ENCODE measurements around the gene WDR18.
A peak's percentile ranks its signal among the peaks of the same experiment; 100 is the strongest.
"Not testable (repeated sequence)": the region's sequence is repeated elsewhere in the genome, so short reads cannot be mapped to it uniquely, and the experiment has no call there.

The WDR18 gene

DNA sequence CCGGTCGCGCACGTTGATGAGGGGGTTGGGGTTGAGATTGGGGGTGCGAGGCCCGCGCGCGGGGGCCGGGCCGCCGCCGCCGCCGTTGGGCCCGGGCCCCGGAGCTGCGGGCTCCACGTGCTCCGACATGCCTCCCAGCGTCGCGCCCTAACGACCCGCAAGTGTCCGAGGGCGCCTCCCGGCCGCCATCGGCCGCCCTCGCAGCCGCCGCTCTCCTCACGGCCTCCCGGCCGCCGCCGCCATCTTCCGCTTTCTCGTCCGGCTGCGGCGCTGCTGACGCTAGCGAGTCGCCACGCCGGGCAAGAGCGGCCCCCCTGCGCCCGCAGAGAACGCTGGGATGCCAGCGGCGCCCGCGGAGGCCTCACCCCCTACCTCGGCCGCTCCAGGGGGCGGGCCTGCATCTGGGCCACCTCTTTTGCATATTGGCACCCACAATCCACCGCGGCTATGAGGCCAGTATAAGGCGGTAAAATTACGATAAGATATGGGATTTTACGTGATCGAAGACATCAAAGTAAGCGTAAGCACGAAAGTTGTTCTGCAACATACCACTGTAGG is 36.8 kb downstream of the WDR18 start, which contains the start of gene TMEM259:
TSS of gene TMEM259 (minus strand) at position 256 of the 558 bp plus-strand sequence. CDS start at position 129, 127 bp downstream.
- DNase-seq = peak; percentile 97

DNA sequence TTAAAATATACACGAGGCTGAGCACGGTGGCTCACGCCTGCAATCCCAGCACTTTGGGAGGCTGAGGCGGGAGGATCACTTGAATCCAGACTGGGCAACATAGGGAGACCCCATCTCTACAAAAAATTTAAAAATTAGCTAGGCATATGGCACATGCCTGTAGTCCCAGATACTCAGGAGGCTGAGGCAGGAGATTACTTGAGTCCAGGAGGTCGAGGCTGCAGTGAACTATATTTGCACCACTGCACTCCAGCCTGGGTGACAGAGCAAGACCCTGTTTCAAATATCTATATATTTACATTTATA is 39.7 kb downstream of the WDR18 start:
- DNase-seq = not testable (repeated sequence)

DNA sequence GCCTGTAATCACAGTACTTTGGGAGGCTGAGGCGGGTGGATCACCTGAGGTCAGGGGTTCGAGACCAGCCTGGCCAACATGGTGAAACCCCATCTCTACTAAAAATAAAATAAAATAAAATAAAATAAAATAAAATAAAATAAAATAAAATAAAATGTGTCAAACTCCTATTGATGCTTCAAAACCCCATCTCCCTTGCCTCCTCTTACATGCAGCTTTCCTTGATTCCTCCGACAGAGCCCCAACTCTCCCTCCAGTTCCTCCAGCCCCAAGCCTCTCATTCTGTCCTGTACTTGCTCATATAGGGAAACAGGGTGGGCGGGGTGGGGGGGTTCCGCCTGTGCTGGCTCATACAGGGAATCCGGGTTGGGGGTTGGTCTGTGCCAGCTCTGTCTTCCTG is 40.9 kb downstream of the WDR18 start:
- DNase-seq = not testable (repeated sequence)

DNA sequence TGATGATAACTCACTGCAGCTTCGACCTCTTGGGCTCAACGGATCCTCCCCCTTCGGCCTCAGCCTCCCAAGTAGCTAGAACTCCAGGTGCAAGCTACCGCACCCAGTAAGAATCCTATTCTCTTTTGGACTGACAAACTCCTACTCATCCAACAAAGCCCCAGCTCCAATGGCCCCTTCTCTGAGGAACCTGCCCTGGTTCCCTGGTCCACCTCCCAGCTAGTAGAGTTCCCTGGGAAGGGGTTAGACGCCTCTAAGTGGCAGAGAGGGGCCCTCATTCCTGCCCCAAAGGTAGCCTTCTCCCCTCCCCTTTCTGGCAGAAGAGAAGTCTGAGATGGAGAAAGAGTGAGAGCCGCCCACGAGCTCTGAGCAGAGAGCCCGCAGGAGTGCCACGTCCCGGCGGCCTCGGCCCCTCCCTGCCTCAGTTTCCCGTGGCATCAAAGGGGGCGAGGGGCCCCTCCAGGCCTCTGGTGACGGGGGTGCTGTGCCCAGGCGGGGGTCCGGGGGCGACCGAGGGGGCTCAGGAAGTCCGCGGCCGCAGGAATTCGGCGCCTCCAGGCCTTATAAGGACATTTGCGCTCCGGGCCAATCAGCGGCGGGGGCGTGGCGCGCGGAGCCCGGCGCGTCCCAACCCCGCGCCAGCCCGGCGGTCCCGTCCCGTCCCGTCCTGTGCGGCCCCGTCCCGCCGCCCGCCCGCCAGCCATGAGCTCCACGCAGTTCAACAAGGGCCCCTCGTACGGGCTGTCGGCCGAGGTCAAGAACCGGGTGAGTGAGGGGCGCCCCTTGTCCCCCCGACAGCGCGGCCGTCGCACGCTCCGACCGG is 42.0 kb downstream of the WDR18 start, which contains the start of gene CNN2:
TSS of gene CNN2 (plus strand) at position 649 of the 823 bp plus-strand sequence. CDS start at position 703, 54 bp downstream.
- peak; percentile 55 for DNase-seq

DNA sequence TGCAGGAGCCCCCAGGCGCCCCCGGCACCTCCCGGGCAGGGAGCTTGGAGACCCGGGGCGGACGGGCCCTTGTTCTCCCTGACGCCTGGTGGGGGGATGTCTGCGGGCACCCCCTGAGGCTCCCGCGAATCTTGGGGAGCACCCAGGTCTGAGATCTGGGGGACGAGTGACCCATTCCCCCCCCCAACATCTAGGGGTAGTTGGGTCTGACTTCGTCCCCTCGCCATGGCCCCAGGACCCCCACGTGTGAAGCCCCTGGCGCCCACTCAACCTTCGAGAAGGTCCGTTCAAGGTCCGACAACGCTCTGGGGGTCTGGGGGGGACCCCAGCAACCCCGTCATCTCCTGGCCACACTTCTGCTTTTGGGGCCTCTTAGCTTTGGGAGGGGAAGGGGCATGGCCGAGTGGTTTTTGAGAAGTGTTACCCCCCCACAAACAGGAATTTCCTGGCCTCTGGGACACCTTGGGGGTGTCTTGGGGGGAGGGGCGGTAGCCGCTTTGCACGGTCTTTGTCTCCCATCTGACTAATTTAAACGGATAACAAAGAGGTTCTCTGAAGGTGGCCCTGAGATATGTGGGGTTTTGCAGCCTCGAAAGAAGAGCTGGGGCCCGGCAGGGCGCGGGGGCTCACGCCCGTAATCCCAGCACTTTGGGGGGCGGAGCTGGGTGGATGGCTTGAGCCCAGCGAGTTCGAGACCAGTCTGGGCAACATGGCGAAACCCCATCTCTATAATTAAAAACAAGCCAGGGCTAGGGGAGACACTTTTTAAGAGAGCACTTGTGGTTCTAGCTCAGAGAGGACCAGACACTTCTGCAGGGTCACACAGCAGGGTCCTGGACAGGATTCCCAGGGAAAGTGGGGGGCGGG is 42.9 kb downstream of the WDR18 start:
- no peak for DNase-seq

DNA sequence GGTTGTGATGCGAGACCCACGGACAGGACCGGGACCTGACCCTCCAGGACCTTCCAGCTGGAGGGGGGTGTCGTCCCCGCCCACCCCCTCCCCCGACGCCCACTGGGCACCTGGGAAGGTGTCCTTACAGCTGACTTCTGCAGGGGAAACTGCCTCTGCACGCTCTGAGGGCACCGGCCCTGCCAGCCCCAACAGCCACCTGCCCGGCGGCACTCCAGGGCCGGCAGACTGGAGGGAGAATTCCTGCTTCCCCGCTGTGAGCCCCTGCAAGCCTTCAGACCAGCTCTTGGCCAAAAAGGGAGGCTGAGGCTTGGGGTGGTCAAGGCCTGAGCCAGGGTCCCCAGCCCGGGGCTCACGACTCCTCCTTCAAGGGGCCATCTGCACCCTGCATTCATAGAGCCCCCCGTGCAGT is 43.5 kb downstream of the WDR18 start:
- DNase-seq = no peak

DNA sequence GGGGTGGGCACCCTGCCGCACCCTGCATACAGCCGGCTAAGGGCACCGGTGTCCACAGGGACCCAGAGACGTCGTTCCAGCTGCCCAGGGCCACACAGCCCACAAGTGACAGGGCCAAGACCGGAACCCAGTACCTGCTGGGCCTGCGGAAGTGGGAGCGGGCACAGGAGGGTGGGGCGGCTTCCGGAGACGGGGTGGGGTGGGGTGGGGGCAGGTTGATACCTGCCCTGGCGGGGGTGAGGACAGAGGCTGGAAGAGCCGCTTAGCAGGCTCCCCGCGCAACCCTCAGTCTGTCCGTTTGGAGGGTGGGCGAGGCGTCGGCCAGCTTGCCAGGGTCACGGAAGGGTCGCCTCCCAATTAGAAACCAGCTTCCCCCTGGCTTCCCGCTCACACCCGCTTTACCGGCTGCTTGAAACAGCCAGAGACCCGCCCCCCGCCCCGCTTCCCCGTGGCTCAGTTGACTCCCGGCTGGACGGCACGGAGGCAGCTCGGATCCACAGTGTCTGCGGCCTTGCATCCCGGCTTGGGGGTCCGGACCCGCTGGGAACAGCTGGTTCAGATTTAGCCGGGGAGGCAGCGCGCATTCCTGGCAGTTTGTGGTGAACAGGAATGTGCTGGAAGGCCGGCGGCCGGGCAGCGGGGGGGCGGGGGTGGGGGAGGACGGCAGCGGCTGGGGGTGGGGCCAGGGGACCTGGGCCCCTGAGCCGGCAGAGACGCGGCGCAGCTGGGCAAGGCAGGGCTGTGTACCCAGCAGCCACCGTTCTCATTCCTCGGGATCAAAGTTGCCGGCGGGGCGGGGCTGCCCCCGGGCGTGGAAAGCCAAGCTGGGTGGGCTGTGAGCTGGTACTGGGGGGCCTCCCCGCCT is 44.1 kb downstream of the WDR18 start:
- DNase-seq = peak; percentile 56

DNA sequence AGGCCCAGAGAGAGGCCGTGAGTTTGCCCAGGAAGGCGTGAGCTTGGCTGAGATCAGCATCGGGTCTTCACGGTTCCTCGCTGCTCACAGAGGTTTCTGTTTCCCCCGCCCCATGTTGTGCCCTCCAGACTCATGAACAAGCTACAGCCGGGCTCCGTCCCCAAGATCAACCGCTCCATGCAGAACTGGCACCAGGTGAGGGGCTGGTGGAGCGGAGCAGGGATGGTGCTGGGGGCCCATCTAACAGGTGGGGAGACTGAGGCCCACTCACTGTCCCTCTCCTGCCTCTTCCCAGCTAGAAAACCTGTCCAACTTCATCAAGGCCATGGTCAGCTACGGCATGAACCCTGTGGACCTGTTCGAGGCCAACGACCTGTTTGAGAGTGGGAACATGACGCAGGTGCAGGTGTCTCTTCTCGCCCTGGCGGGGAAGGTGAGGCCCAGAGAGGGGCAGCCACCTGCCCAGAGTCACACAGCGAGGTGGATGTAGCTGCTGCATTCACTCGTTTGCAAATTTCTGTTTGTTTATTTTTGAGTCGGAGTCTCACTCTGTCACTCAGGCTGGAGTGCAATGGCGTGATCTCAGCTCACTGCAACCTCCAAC is 48.2 kb downstream of the WDR18 start:
- DNase-seq = no peak

DNA sequence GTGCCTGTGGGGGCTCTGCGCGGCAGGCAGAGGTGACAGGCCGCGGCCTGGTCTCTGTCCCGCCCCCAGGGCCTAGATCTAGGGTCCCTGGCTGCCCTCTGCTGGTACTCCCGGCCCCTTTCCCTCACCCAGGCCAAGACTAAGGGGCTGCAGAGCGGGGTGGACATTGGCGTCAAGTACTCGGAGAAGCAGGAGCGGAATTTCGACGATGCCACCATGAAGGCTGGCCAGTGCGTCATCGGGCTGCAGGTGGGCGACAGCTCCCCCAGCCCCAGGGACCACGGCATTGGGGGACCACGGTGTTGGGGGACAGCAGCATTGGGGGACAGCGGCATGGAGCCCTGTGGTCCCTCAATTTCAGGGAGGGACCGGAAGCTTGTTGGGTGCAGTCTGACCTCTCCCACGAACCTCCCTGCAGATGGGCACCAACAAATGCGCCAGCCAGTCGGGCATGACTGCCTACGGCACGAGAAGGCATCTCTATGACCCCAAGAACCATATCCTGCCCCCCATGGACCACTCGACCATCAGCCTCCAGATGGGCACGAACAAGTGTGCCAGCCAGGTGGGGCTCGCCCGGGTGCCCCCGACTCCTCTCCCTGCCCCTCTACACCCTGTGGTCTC is 52.0 kb downstream of the WDR18 start:
- no peak for DNase-seq

DNA sequence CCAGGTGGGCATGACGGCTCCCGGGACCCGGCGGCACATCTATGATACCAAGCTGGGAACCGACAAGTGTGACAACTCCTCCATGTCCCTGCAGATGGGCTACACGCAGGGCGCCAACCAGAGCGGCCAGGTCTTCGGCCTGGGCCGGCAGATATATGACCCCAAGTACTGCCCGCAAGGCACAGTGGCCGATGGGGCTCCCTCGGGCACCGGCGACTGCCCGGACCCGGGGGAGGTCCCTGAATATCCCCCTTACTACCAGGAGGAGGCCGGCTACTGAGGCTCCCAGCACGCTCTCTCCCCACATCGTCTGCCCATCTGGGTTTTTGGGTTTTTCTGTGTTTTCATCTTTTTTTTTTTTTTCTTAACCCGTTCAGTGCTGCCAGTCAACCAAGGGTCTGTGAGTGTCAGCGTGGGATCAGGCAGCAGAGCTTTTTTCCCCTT is 53.5 kb downstream of the WDR18 start:
- DNase-seq = no peak

DNA sequence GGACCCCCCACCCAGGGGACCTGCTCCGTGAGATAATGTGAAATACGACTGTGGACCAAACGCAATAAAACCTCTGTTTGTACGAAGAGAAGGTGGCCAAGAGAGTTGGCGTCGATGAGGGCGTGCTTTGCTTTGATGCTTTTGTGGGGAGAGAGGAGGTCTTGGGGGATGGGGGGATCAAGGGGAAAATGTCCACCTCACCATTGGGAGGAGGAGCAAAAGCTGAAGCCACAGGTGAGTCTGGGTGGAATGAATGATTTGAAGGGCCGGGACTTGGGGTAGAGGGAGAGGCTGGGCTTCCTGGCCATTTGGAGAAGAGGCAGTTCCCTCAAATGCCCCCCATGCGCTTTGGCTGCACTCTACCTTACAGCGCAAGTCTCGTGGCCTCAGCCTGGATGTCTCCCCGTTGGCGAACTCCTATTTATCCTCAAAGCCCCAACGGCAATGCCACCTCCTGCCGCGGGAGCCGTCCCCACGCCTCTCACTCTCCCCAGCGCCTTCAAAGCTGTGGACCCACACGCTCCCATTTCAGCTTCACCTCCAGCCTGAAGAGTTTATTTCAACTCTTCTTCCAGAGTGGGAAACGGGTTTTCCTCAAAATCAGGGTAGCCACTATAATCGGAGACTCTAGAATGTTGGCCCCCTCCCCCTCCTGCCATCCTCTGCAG is 55.0 kb downstream of the WDR18 start:
- no peak for DNase-seq

DNA sequence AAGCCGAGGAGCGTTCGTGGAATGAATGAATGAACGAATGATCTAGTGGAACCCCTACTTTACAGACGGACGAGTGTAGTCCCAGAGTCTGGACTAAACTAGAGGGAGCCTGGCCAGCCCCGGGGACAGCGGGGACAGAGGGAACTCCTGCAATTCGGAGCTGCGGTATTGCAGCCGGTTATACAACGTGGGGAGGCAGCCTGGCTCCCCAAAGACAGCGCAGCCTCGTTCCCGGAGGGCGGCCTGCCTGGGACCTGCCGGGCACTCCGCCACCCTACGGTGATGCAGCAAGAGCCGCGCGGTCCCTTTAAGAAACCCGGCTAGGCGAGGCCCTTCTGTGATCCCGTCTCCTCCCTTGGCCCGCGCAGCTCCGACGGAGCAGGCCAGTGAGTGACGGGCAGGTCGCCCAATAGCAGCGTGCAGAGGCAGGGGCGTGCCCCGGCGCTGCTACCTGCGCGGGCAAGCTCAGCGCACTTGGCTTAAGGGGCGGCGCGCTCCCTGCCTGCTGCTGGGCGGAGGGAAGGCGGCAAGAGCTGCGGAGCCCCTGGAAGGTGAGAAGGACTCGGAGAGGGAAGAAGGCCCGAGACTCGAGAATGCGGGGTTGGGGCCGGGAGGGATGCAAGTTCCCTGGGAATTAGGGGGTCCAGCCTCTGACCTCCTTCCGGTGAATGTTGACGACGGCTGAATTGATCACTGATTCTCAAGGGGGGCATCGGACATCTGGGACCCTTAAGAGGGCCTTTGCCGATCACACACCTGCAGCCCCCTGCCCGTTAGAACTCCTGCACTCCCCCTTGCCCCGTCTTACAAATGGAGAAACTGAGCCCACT is 55.7 kb downstream of the WDR18 start, which contains the start of gene ABCA7:
TSS of gene ABCA7 (plus strand) at position 462 of the 830 bp plus-strand sequence. CDS start 1,255 bp downstream, outside the sequence.
- DNase-seq = peak; percentile 99

DNA sequence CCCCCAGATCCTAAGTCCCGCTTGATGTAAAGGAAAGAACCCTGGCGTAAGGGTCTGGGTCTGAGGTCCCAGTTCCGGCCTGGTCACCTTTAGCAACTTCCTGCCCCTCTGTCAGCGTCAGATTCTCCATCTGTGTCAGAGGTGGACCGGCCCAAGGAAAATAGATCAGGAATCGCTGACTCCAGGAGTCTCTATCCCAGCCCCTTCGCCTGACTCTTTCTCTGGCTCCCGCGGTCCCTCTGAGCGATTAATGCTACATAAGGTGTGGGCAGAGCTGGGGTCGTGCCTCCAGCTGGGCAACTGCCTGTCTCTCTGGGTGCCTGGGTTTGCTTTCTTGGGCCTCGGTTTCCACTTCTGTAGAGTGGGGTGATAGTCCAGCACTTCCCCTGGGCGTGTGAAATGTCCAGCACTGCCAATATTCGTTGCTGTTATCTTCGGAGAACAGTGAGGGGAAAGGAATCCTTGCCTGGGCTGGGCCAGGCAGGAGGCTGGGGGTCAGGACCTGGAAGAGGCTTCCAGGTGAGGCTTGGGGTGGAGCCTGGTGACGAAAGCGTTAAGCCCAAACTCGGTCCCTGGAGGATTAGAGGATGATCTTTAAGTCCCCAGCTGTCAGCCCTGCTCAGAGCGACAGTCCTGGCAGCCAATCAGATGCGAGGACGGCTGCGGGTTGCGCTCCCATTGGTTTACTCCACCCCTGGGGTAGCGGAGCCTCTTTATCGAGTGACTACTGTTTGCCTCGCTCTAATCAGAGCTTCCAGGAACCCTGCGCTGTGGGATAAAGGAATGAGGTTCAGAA is 56.5 kb downstream of the WDR18 start:
- DNase-seq = peak; percentile 83

DNA sequence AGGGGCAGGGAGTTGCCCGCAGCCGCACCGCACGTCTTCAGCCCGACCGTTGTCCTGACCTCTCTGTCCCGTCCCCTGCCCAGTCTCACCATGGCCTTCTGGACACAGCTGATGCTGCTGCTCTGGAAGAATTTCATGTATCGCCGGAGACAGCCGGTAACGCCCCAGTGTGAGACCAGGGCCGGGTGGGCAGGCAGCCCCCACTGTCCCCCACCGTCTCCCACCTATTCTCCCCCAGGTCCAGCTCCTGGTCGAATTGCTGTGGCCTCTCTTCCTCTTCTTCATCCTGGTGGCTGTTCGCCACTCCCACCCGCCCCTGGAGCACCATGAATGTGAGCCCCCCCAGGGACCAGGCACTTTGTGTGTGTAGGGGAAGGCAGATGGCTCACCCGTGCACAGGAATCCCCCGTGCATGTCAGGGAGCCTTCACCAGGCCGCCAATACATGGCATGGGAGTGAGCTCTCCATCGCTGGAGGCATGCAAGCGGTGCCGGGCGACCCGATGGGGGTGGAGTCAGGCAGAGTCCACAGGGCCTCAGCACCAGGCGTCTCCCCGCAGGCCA is 57.2 kb downstream of the WDR18 start:
- DNase-seq = no peak

DNA sequence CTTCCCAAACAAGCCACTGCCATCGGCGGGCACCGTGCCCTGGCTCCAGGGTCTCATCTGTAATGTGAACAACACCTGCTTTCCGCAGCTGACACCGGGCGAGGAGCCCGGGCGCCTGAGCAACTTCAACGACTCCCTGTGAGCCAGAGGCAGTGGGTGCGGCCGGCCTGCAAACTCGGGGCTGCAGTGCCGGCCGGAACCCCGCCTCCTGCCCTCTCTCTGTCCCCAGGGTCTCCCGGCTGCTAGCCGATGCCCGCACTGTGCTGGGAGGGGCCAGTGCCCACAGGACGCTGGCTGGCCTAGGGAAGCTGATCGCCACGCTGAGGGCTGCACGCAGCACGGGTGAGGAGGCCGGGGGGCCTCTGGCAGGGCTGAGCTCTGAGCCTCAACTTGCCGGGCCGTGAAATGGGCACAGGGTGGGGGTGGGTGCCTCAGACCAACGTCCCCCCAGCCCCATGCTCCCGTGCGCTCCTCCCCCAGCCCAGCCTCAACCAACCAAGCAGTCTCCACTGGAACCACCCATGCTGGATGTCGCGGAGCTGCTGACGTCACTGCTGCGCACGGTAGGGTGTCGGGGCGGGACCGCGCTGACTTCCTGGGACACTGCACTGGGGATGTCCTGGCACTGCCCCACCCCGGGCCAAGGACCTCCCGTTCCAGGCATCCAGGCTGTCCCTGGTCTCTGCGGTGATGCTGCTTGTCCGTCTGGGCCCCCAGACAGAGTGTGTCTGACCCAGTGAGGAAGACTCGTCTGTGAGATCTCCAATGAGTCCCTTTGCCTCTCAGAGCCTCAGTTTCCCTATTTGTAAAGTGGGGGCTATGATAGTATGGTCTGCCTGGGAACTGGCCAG is 57.9 kb downstream of the WDR18 start:
- DNase-seq = no peak

DNA sequence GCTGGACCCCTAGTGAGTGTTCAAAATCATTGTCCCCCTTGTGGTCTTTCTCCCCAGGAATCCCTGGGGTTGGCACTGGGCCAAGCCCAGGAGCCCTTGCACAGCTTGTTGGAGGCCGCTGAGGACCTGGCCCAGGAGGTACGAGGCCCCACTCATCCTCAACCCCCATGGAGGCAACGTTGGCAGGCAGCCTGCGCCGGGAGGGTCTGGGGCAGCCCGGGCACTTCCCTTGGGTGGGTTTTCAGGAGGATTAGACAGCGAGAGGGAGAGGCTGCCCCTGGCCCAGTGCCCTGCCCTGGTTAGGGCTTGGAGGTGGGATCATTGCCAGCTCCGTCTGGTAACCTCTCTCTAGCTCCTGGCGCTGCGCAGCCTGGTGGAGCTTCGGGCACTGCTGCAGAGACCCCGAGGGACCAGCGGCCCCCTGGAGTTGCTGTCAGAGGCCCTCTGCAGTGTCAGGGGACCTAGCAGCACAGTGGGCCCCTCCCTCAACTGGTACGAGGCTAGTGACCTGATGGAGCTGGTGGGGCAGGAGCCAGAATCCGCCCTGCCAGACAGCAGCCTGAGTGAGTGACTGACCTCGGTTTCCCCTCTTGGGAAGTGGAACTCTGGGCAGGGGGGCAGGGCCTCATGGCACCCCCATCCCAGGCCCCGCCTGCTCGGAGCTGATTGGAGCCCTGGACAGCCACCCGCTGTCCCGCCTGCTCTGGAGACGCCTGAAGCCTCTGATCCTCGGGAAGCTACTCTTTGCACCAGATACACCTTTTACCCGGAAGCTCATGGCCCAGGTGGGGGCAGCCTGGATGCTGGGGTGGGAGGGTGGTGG is 58.8 kb downstream of the WDR18 start:
- DNase-seq = no peak
